GM21576 (cell line): ENCODE measurements around the gene TNFRSF8.

Source experiments
- ATAC-seq: cut with Tn5 transposase; IDR thresholded peaks from one replicate; pipeline ENCODE4 v1.9.1; 2021; ENCODE audit warnings: mild to moderate bottlenecking, moderate library complexity; ENCODE audit not compliant: unreplicated experiment

TNFRSF8 gene

DNA sequence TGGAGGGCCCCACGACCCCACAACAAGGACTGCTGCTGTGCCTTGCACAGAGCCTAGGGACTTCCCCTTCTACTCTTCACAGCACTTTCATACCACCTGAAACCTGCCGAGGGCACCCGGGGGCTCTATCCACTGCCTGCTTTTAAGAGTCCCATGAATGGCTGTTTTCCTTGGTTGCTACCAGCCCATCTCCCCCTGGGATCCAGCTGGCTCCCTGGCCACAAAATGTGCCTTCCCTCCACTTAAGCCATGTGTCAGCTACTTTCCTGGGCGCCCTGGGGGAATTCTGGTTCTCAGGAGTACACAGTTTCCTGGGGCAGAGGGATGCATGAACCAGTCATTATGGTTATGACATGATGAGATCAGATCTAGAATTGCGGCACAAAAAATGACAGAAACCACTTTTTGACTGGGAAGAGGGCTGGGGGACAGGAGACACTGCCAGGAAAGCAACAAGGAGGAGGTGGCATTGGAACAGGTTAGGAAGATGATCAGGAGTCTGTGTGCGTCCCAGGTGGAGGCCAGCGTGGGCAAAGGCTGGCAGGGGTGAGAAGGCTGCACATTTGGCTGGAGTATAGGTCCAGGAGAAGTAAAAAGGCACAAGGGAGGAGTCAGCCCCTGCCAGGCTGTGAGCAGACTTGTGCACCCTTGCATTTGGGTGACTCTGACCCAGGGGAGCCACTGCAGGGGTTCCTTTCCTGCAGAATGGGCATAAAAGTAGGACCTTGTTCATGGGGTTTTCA lies 3.2 kb upstream of the TNFRSF8 start:
- peak; percentile 38 for ATAC-seq

DNA sequence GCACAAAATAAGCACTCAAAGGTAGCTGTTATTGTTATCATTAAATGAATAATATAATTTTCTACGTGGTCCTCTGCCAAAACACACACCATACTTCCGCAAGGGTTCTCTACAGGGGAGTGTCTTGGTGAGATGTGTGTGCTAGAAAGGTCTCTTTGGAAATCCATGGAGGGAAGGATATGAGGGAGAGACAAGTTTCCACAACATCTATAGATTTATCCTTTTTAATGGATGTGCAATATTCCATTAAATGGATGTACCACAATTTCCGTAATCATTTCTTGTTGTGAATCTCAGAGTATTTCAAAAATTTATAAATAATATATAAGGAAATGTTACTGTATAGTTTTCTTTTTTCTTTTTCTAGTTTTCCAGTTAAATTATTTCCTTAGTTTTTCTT lies 2.6 kb upstream of the TNFRSF8 start:
- ATAC-seq = no peak

DNA sequence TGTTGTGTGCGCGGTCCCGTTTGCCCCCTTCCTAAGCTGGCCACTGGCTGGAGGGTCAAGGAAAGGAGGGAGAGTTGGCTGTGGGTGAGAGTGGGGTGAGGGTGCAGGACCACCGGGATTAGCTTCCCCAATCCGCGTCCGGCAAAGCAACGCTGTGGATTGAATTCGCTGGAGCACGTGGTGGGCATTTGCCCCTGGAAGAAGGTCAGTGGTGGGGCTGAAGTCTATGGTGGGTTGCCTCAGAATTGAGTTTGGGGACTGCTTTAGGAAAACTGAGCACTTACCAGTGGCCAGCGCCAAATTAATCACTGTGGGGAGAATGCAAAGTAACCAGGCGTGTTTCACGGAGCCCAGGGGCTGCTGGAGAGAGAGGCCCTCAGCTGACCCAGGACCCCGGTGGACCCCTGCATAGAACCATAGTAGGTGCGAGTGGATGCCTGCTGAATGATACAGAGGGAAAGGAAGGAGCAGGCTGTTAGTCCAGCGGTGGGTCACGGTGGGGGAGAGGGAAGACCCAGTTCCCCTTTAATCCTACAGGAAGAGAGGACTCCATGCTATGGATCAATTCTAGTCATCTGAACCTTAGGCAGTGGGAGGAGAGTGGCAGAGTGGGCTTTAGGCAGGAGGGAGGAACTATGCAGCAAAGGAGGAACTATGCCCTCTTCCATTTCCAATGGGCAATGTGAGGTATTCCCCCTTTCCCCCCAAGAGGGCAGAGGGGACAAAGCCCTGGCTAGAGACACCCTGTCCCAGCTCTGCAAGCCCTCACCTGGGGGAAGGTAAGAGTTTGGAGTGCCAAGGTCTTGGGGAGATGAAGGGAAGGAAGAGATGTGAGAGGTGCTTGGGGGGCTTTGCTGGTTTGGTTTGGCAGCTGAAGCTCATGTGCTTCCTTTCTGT lies 1.2 kb downstream of the TNFRSF8 start:
- no peak for ATAC-seq

DNA sequence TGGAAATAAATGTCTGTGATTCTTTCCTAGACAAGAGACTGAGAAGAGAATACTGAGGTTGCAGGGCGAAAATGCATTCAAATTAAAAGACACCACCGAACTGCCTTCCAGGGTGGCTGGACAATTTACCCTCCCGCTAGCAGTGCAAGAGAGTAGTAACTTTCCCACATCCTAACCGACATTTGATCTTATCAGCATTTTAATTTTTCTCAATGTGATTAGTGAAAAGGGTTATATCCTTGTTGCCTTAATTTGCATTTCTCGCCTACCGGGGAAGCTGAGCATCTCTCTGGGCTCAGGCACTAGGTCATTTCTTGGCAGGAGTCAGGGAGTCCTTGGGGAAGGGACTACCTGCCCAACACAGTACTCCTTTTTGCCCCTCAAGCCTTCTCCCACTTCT lies 2.8 kb downstream of the TNFRSF8 start:
- no peak for ATAC-seq

DNA sequence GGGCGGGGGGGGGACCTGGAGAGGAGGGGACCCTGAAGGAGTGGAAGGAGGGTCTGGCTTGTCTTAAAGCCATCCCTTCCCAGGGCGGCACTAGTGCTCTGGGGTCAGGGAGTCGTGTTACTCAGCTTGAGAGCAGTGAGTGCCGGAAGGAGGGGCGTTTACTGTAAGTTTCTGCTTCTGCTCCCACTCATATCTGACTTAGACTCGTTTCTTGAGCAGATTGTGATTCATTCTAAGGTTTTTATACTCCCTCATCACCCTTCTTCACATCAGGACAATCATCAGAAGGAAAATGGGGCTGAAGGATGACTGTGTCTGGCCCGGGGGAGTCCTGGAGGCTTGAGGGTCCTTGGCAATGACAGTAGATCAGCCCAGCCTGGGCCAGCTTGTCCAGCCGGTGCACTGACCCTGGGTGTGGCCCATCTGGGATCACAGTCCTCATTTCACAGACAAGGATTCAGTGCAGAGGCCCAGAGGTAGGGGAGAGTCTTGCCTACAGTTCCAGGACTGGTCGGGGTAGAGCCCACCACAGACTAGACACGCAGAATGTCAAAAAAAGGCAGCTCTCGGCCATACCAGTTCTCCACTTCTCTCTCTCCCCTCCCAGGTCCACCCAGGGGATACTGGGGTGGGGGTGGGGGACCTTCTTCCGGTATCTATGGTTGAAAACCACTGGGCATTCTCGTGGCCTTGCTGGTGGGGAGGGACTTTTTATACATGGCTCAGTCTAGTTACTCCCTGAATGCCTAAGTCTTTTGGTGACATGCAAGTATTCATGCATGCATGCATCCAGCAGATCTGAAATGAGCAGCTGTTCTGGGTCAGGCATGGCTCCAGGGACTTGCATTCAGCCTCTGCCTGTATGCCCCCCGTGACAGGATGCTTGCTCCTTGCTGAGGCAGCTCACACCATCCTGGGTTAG lies 5.1 kb downstream of the TNFRSF8 start:
- no peak for ATAC-seq

DNA sequence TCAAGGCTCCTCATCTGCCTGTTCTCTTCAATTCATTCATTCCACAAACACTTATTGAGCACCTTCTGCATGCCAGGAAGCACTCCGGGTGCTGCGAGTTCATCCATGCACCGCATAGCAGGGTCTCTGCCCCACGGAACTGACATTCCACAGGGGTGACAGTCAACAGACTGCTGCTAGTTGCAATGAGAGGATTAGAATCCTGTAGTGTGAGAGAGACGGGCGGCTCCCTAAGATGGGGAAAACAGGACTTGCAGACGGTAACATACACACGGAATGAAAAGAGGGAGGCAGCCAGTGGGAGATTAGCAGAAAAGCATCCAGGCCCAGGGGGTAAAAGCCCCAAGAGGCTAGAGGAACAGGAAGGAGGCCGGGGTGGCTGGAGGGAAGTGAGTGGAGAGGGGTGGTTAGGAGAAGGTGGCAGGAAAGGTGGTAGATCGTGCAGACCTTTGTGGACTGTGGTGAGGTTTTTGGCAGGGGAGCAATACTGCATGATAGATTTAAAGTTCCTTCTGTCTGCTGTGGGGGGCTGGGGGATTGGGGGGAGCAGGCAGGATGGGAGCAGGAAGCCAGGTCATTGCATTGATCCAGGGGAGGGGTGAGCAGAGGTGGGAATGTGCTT lies 6.6 kb downstream of the TNFRSF8 start:
- ATAC-seq = no peak

DNA sequence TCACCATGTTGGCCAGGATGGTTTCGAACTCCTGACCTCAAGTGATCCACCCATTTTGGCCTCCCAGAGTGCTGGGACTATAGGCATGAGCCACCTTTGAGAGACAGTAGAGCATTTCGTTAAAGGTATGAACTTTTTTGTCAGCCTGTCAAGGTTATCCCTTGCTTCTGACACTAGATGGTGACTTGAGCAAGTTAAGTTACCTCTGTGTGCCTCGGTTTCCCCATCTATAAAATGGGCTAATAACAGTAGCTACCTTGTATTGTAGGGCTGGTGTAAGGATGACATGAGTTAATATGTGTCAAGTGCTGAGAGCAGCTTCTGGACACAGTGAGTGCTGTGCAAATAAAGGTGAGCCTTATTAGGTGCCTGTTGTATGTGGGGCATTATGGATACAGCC lies 8.8 kb downstream of the TNFRSF8 start:
- no peak for ATAC-seq

DNA sequence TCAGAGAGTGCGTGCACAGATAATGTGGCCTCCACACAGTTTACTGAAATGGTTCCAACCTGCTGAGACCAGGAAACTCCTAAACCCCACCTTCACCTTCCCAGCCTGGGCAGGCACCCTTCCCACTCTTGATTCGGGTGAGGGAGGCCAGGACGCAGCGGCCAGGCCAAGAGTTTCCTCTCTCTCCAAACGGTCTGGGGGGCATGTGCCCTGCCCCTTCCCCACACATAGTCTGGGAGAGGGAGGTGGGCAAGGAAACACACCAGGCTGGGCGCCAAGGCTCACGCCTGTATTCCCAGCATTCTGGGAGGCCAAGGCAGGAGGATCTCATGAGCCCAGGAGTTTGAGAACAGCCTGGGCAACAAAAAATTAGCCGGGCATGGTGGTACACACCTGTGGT lies 9.6 kb downstream of the TNFRSF8 start:
- no peak for ATAC-seq

DNA sequence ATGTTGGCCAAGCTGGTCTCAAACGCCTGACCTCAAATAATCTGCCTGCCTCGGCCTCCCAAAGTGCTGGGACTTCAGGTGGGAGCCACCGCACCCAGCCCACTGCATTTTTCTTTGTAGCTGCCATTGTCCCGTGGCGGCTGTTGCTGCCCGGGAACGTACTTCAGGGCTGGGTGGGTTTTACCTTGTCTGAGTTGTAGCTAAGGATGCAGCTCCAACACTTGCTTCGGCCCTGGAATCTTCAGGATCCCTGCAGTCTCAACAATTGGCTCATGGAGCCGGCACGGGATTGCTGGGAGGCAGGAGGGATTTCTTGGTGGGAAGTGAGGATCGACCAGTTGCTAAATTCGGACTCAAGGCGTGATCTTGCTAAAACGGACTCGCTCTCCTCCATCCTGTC lies 10.7 kb downstream of the TNFRSF8 start:
- ATAC-seq = no peak

DNA sequence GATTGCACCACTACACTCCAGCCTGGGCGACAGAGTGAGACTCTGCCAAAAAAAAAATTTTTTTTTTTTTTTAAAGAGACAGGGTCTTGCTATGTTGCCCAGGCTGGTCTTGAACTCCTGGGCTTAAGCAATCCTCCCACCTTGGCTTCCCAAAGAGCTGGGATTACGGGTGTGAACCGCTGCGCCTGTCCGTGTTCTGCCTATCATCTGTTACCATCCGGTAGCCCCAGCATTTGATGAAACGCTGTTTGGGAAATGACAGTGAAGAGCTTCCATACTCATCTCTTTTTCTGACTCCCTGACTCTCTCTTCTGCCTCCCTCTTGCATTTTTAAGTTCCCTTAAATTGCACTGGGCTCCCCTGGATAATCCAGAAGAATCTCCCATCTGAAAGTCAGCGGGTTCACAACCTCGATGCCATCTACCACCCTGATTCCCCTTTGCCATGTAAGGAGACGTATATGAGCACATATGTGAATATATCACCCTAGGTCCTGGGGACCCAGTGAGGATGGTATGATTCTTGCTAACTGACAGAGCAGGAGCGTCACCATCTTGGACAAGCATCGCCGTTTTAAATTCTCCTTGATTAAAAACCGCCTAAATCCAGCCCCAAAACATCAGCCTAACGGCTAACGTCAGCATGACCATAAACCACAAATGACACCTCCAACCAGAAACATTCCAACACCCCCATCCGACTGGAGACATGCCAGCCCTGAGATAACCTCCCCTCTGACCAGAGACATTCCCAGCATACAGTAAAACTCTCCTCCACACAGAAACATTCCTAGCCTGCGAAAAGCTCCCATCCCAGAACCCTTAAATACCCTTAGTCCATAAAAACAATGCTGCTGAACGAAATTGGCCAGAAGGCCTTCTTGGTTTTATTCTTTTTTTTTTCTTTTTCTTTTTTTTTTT lies 12.4 kb downstream of the TNFRSF8 start:
- no peak for ATAC-seq

DNA sequence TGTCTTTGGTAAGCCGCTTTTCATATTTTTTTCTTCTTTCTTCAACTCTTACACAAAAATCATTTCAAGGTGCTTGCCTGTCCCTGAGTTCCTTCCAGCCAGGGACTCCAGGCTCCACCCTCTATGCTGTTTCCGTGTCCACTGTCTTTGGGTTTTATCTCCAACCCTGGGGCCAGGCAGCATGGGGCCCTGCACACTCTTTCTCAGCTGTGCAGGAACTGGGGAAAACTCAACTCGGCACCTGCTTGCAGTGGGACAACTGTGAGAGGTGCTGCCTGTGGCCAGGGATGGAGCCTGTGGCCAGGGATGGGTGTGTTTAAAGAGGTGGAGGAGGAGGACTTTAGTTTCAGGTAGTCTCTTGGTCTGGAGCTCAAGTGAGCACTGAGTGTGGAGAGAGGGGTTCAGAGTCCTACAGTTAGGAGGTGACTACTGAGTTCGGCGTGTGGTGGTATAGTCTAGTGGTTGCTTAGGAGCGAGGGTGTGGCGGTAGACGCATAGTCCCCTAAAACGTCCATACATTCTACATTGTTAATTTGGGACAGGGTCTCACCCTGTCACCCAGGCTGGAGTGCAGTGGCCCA lies 13.4 kb downstream of the TNFRSF8 start:
- no peak for ATAC-seq

DNA sequence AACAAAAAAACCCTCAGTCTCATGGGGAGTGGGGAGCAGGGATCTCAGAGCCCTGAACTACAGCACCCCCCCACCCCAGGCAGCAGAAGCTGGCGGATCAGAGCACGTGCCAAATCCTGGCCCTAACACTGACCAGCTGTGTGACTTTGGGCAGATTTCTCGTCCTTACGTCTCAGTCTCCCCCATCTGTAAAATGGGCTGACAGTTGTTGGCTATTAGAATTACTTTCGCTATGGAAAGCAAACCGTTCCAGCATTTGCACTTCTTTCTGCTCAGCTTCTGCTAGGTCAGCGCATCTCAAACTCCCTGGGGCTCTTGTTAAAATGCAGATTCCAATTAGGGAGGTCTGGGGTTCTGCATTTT lies 15.5 kb downstream of the TNFRSF8 start:
- ATAC-seq = peak; percentile 20

DNA sequence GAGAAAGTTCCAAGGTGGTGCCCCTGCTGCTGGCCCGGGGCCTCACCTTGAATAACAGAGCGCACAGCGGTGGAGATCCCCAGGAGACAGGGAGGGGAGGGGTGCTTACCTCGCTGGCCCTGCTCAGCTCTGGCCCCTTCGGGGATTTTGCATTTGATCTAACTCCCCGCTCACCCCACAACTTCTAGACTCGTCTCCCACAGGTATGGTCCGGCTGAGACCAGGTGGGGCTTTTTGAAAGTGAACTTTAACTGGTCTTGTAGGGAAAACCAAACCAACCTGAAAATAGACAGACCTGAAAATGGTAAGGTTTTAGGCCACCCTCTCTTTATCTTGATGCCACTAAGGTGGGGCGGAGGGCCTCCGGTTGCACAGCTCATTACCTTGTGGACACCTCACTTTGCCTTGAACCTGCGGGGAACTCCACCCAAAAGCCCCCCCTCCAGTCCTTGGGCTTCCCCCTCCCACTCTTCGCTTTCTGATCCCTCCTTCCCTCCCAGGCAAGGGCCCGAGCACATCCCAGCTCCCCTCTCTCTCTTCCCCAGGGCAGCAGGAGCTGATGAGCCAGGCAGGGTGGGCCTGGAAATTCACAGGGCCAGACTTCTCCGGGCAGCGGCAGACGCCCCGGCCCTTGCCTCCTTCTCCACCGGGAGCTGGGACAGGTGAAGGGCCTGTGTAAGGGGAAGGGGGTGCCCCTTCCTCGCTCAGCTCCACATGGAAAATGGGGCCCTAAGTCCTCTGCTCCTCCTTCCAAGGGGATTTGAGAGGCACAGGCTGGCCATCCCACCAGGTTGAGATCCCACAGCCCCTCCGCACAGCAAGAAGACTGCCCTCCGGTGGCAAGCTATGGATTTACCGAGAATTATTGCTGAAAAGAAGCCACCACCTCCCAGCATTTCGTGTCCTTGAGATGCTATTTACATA lies 16.1 kb downstream of the TNFRSF8 start:
- ATAC-seq = peak; percentile 54

DNA sequence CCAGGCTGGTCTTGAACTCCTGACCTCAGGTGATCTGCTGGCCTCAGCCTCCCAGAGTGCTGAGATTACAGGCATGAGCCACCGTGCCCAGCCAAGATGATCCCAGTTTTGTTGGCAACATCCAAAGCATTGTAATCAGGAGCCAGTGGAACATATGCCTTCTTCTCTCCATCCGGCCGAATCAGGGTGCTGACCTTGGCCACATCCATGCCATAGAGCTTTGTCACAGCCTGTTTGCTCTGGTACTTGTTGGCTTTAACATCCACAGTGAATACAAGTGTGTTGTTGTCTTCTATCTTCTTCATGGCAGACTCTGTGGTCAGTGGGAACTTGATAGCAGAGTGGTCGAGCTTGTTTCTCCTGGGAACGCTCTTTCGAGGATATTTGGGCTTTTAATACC lies 17.1 kb downstream of the TNFRSF8 start:
- ATAC-seq = no peak

DNA sequence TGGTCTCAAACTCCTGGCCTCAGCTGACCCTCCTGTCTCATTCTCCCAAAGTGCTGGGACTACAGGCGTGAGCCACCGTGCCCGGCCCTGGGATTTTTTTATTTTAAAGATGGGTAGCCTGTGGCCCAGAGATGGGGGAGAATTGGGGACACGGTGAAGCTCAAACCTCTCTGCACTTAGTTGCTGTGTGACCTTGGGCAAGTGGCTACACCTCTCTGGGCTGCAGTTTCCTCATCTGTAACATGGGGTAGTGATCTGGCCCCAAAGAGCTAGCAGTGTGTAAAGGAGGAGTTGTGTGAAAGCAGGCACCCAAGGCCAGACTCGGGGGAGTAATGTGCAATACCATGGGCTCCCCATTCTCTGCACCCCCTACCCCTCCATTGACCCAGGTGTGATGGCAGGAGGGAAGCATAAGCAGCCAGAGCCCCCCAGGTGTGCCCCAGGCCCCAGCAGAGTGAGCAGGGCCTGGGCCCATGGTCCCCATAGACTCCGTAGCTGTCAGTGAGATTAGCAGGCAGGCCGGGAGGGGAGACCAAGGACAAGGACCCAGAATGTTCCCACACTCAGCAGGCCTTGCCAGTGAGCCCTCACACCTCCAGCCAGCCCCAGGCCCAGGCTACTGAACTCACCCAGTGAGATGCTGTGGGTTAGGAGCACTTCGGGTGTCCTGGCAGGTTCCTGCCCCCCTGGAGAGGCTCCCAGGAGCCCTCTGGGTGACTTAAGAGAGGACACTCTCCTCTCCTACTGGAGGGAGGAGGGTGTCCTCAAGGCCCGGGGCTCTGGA lies 17.9 kb downstream of the TNFRSF8 start:
- no peak for ATAC-seq

DNA sequence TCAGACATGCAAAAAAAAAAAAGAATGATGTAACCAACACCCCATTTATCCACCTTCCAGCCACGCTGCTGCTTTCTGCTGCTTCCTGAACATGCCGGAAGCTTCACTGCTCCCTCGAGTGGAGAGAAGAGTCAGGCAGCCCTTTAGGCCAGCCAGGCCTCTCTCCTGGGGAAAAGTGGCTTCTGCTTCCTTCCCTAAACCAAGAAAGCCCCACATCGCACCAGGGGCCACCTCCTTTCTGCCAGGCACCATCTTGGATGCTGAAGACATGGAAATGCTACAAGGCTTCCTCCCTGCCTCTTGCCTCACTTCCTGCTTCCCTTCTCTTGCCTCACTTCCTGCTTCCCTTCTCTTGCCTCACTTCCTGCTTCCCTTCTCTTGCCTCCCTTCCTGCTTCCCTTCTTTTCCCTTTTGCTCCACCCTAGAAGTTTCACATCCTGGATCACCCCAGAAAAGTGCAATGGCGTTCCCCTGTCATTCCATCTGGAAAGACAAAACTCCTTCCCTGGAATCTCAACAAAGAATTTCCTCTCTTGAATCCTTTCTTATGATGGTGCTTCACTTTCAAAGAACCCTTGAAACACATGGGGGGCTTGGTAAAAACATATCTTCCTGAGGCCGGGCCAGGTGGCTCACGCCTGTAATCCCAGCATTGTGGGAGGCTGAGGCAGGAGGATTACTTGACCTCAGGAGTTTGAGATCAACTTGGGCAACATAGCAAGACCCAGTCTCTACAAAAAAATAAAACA lies 18.7 kb downstream of the TNFRSF8 start:
- ATAC-seq = no peak

DNA sequence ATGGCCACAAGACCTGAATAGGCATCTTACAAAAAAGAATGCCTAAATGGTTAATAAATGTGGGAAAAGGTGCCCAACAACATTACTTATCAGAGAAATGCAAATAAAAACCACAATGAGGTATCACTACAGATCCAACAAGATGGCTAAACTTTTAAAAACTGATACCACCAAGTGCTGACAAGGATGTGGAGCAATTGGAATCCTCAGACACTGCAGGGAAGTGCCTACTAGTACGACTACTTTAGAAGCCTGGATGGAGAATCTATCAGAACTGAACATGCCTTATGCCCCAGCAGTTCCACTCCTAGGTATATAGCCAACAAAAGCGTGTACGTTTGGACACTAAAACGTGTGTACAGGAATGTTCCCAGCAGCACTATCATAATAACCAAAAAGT lies 19.9 kb downstream of the TNFRSF8 start:
- no peak for ATAC-seq
